Adrenal gland (tissue), 5 donors: ENCODE data around the gene MICAL3.

Experiments
- CTCF ChIP-seq, 6 experiments: fragments of 450-650 bp in 4 of 6; fragments of 200-600 bp in 2 of 6; sonication (generic) in 1 of 6; IDR thresholded peaks; 1 replicate in 5 of 6; 2 replicates in 1 of 6; pipeline versions ENCODE4 v1.5.1 to v1.8.0; 2016 to 2021; ENCODE audit warnings: antibody characterized with exemption in 6 of 6, mild to moderate bottlenecking in 2 of 6, moderate library complexity in 1 of 6
- POLR2A ChIP-seq, 2 donors: fragments of 450-650 bp; IDR thresholded peaks; one replicate each; pipeline ENCODE4 v1.6.1; 2017; ENCODE audit warnings: antibody characterized with exemption in 2 of 2, mild to moderate bottlenecking in 2 of 2, moderate library complexity in 1 of 2
- donor health status: DM: no; HTN: no; CAD: no.

- TF ChIP-seq CTCF (IDR thresholded peaks at IDR 0.05): no peak
- no peak for TF ChIP-seq POLR2A (IDR thresholded peaks at IDR 0.05)
Observed at GRCh38 chr22:17977371-17977770, 47.0 kb downstream of the MICAL3 start.
